Prostate gland (tissue), 2 donors: ENCODE results near the gene CRYGN.

Source experiments
- POLR2A ChIP-seq: fragments of 450-650 bp; IDR thresholded peaks from one replicate; pipeline ENCODE4 v1.6.1; 2016; ENCODE audit warnings: antibody characterized with exemption, mild to moderate bottlenecking
- POLR2AphosphoS5 ChIP-seq: sonication (generic); formaldehyde crosslinking; IDR thresholded peaks from one replicate; pipeline ENCODE4 v1.6.1; 2017; ENCODE audit warnings: antibody characterized with exemption
- TF ChIP-seq, protein P1 (sequence below), 4 experiments: fragments of 200-600 bp in 2 of 4; fragments of 450-650 bp in 2 of 4; sonication (generic) in 2 of 4; IDR thresholded peaks; 1 replicate in 3 of 4; 2 replicates in 1 of 4; pipeline ENCODE4 v1.5.1; 2016 to 2019; ENCODE audit warnings: antibody characterized with exemption in 4 of 4, mild to moderate bottlenecking in 2 of 4, moderate library complexity in 2 of 4

- TF ChIP-seq, protein P1, sequence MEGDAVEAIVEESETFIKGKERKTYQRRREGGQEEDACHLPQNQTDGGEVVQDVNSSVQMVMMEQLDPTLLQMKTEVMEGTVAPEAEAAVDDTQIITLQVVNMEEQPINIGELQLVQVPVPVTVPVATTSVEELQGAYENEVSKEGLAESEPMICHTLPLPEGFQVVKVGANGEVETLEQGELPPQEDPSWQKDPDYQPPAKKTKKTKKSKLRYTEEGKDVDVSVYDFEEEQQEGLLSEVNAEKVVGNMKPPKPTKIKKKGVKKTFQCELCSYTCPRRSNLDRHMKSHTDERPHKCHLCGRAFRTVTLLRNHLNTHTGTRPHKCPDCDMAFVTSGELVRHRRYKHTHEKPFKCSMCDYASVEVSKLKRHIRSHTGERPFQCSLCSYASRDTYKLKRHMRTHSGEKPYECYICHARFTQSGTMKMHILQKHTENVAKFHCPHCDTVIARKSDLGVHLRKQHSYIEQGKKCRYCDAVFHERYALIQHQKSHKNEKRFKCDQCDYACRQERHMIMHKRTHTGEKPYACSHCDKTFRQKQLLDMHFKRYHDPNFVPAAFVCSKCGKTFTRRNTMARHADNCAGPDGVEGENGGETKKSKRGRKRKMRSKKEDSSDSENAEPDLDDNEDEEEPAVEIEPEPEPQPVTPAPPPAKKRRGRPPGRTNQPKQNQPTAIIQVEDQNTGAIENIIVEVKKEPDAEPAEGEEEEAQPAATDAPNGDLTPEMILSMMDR (IDR thresholded peaks at IDR 0.05) = no peak
- no peak for TF ChIP-seq POLR2A
- no peak for TF ChIP-seq POLR2AphosphoS5
These were observed 43.2 kb upstream of the CRYGN start for GRCh38 chr7:151482883-151483710.
